Hepatocyte (in vitro differentiated cells): ENCODE results near the gene KCNQ1.

Experiments
- EZH2phosphoT487 ChIP-seq: fragments of 200-600 bp; sonication (generic); IDR thresholded peaks from one replicate; pipeline ENCODE4 v1.6.1; 2018; ENCODE audit warnings: antibody characterized with exemption, mild to moderate bottlenecking, low read depth, moderate library complexity; ENCODE audit not compliant: unreplicated experiment, severe bottlenecking
- TF ChIP-seq, protein P1 (sequence below): fragments of 200-600 bp; sonication (generic); IDR thresholded peaks from 2 replicates; pipeline ENCODE4 v1.5.1; 2016; ENCODE audit warnings: antibody characterized with exemption, mild to moderate bottlenecking; ENCODE audit not compliant: poor library complexity

DNA sequence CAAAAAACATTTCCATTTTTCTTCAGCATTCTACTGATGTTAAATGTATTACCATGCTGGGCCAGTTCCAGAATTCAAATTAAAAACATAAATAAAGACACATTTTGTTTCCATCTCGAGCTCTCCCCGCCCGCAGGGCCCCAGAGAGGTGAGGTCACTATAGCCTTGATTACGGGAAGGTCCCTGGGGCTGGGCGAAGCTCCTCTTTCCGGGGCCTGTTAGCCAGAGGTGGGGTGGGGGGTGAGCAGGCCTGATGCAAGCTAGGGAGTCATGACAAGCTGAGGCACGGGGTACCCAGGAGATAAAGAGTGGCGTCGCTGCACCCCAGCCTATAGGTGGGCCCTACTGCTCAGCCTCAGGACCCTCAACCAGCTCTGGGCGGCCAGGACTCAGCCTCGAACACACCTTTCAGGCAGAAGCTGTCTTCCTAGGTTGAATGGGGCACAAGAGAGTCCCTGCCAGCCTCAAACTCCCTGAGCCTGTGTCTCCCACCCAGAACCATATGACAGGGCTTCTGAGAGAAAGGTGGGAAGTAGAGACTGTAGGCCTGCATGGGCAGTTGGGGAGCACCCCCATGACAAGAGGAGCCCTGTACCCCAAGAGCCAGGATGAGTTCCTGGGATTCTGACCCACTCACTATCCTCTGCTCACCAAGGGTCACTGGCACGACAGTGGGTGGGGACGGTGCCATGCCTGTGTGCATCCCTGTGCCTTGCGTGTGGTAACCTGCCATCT lies 220.2 kb downstream of the KCNQ1 start:
- TF ChIP-seq EZH2phosphoT487: no peak
- TF ChIP-seq, protein P1, sequence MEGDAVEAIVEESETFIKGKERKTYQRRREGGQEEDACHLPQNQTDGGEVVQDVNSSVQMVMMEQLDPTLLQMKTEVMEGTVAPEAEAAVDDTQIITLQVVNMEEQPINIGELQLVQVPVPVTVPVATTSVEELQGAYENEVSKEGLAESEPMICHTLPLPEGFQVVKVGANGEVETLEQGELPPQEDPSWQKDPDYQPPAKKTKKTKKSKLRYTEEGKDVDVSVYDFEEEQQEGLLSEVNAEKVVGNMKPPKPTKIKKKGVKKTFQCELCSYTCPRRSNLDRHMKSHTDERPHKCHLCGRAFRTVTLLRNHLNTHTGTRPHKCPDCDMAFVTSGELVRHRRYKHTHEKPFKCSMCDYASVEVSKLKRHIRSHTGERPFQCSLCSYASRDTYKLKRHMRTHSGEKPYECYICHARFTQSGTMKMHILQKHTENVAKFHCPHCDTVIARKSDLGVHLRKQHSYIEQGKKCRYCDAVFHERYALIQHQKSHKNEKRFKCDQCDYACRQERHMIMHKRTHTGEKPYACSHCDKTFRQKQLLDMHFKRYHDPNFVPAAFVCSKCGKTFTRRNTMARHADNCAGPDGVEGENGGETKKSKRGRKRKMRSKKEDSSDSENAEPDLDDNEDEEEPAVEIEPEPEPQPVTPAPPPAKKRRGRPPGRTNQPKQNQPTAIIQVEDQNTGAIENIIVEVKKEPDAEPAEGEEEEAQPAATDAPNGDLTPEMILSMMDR: no peak
